GM23338 (cell line): ENCODE results near the gene CDK17.

Experiments used
- CREB1 ChIP-seq: fragments of 250-450 bp; sonication (Bioruptor Pico); IDR thresholded peaks from 2 replicates; pipeline ENCODE4 v1.5.0; 2020; ENCODE audit warnings: low read depth, mild to moderate bottlenecking, moderate library complexity
- EZH2 ChIP-seq: fragments of 200-600 bp; sonication (generic); IDR thresholded peaks from one replicate; pipeline ENCODE4 v1.8.0; 2017; ENCODE audit warnings: antibody characterized with exemption, mild to moderate bottlenecking, low read depth; ENCODE audit not compliant: unreplicated experiment
- EZH2phosphoT487 ChIP-seq: fragments of 200-600 bp; sonication (generic); IDR thresholded peaks from one replicate; pipeline ENCODE4 v1.8.1; 2018; ENCODE audit warnings: antibody characterized with exemption; ENCODE audit not compliant: unreplicated experiment
- POLR2AphosphoS5 ChIP-seq: IDR thresholded peaks from 2 replicates; pipeline ENCODE4 v1.6.1; 2016; ENCODE audit warnings: antibody characterized with exemption, low read depth
- STAT1 ChIP-seq: IDR thresholded peaks from one replicate; pipeline ENCODE4 v1.6.1; 2016; ENCODE audit warnings: antibody characterized with exemption; ENCODE audit not compliant: unreplicated experiment
- ZNF114 ChIP-seq: fragments of 250-450 bp; sonication (Bioruptor Pico); IDR thresholded peaks from 2 replicates; pipeline ENCODE4 v1.5.0; 2020; ENCODE audit warnings: mild to moderate bottlenecking, moderate library complexity
- TF ChIP-seq, protein P1 (sequence below), 2 experiments: fragments of 200-600 bp in 1 of 2; sonication (generic) in 1 of 2; conservative IDR thresholded peaks; 2 replicates each; pipeline versions ENCODE4 v1.5.1 to v1.6.1; 2016 to 2017; ENCODE audit warnings: antibody characterized with exemption in 2 of 2, low read depth in 2 of 2, mild to moderate bottlenecking in 2 of 2, moderate library complexity in 1 of 2

DNA sequence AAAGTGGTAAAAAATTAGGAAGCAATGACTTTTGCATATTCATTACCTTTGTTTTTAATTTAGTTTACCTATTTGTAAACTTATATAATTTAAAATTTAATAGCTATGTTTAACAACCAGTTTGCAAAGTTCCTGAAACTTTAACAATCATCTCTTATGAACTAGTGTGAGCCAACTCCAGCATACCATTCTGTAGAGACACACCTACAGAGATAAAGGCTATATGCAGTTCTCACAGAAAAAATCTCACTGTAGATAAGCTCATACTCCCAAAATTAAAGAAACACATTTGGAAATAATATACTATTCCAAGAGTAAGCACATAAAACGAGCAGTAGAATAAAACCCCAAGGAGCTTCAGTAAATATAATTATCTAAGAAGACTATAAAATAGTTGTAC lies 77.5 kb downstream of the CDK17 start:
- TF ChIP-seq STAT1 (no peak), POLR2AphosphoS5 (no peak), CREB1 (CRISPR knock-in tag) (no peak), EZH2phosphoT487 (no peak), EZH2 (no peak), ZNF114 (CRISPR knock-in tag) (no peak)
- TF ChIP-seq, protein P1, sequence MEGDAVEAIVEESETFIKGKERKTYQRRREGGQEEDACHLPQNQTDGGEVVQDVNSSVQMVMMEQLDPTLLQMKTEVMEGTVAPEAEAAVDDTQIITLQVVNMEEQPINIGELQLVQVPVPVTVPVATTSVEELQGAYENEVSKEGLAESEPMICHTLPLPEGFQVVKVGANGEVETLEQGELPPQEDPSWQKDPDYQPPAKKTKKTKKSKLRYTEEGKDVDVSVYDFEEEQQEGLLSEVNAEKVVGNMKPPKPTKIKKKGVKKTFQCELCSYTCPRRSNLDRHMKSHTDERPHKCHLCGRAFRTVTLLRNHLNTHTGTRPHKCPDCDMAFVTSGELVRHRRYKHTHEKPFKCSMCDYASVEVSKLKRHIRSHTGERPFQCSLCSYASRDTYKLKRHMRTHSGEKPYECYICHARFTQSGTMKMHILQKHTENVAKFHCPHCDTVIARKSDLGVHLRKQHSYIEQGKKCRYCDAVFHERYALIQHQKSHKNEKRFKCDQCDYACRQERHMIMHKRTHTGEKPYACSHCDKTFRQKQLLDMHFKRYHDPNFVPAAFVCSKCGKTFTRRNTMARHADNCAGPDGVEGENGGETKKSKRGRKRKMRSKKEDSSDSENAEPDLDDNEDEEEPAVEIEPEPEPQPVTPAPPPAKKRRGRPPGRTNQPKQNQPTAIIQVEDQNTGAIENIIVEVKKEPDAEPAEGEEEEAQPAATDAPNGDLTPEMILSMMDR (conservative IDR thresholded peaks at IDR 0.05; ENCODE audit: low read depth in 2 of 2): no peak
